Measurements from ENCODE around the gene CLEC2A. TPM values are rescaled to one million over a fixed set of nuclear protein-coding genes. Genes with fewer than 3 reads are reported as not detected.

The CLEC2A gene
- total RNA-seq, 3 donors from 2014 or later, result not detected

DNA sequence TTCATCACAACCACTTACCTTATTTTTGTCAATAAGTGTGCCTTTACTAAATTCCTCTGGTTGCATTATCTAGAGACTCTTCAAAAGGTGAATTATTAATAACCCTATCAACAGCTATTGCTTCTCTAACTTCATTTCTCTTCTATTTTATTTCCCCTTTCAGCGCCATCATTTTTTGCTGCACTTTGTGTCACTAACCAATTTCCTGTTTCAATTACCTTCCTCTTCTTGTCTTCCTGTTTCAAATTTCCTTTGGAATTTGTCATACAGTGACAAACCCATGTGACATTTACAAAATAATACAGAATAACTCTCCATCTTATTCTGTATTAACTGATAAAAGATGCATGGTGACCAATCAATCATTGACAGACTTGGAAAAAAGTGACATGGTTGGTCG lies 12.2 kb upstream of the CLEC2A start:
- Histone ChIP-seq H3K4me3 (no peak overlapping the region), H3K36me3 (no peaks in the 10 kb centered on the region), H3K4me1 (no peaks in the 10 kb centered on the region), H3K27ac (no peak overlapping the region), H3K9me3 (no peaks in the 10 kb centered on the region), H3K27me3 (peaks cover 0 to 9% of the 10 kb centered on the region in 2 donors)
- no peak for DNase-seq (ENCODE audit: low spot score in 2 of 2)
- TF ChIP-seq, protein P1, sequence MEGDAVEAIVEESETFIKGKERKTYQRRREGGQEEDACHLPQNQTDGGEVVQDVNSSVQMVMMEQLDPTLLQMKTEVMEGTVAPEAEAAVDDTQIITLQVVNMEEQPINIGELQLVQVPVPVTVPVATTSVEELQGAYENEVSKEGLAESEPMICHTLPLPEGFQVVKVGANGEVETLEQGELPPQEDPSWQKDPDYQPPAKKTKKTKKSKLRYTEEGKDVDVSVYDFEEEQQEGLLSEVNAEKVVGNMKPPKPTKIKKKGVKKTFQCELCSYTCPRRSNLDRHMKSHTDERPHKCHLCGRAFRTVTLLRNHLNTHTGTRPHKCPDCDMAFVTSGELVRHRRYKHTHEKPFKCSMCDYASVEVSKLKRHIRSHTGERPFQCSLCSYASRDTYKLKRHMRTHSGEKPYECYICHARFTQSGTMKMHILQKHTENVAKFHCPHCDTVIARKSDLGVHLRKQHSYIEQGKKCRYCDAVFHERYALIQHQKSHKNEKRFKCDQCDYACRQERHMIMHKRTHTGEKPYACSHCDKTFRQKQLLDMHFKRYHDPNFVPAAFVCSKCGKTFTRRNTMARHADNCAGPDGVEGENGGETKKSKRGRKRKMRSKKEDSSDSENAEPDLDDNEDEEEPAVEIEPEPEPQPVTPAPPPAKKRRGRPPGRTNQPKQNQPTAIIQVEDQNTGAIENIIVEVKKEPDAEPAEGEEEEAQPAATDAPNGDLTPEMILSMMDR (IDR thresholded peaks at IDR 0.05), result no peak
- TF ChIP-seq POLR2A (IDR thresholded peaks at IDR 0.05) (no peak), POLR2AphosphoS5 (IDR thresholded peaks at IDR 0.05) (no peak)
- intact Hi-C loops (cut with DNase I; ENCODE audit: low total_unique reads), result no loop called here

DNA sequence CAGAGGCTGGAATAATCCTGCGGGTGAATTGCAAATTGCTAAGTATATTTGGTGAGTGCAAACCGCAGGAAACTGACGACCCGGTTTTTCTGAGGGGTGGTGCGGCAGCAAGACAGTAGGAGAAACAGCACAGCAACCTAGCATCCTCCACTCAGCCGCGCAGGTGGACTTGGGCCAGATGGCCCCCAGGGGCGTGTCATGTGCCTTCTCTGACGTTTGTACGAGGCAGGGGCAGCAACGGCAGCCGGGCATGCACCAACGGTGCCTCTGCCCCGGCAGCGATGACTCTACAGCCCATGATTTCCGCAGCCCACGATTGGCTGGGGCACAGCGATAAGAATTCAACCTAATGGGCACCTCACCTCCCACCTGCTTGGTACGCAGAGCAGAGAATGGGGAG lies 11.1 kb upstream of the CLEC2A start:
- H3K9me3 ChIP-seq, result no peaks in the 10 kb centered on the region
- intact Hi-C loops (cut with DNase I; ENCODE audit: low total_unique reads), result no loop called here
- DNase-seq (ENCODE audit: low spot score in 2 of 2), result no peak
- H3K27me3 ChIP-seq, result peaks cover 0 to 9% of the 10 kb centered on the region in 2 donors
- peak overlapping the region in 1 of 3 donors; percentile 12 for H3K4me3 ChIP-seq
- no peaks in the 10 kb centered on the region for H3K4me1 ChIP-seq
- TF ChIP-seq, protein P1 (IDR thresholded peaks at IDR 0.05), result no peak
- TF ChIP-seq POLR2A (IDR thresholded peaks at IDR 0.05), result no peak
- TF ChIP-seq POLR2AphosphoS5 (IDR thresholded peaks at IDR 0.05), result no peak
- no peak overlapping the region for H3K27ac ChIP-seq
- H3K36me3 ChIP-seq, result no peaks in the 10 kb centered on the region

DNA sequence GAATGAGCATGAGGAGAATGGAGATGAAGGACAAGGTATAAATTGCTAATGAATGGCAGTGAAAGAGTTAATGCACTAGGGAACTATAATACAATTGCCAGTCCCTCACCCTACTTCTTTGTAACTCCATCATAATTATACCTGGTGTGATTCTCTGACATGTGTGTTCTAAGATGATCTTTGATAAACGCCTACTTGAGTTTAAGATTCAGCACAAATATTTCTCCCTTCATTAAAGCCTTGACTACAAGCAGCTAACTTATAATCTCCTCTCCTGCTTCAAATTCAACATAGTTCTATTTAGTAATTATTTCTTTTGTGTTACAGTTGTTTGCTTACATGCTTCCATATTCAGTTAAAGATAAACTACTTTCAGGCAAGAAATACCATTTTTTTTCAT lies 9.7 kb upstream of the CLEC2A start:
- intact Hi-C loops (cut with DNase I; ENCODE audit: low total_unique reads), result no loop called here
- Histone ChIP-seq H3K36me3 (no peaks in the 10 kb centered on the region), H3K27me3 (peaks cover 0 to 9% of the 10 kb centered on the region in 2 donors), H3K4me3 (no peak overlapping the region), H3K9me3 (no peaks in the 10 kb centered on the region), H3K4me1 (no peaks in the 10 kb centered on the region), H3K27ac (no peak overlapping the region)
- DNase-seq (ENCODE audit: low spot score in 2 of 2), result no peak
- TF ChIP-seq, protein P1 (IDR thresholded peaks at IDR 0.05), result no peak
- no peak for TF ChIP-seq POLR2AphosphoS5 (IDR thresholded peaks at IDR 0.05)

DNA sequence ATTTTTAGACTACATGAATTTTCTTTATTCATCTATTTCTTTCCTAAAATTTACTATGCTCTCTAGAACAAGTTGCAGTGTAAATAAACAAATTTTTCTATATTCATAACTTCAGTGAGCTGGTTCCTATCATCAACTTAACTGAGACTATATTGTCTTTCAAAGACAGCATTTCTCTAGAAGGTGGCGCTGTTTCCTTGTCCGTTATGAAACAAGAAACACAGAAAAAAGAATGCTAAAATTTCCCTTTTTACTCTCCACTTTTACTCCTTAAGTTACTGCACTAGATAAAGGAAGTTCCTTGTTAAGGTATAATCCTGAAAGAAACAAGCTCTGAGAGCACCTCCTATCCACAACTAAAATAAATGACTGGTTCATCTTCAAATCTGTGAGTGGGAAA lies 8.2 kb upstream of the CLEC2A start:
- H3K36me3 ChIP-seq, result no peaks in the 10 kb centered on the region

DNA sequence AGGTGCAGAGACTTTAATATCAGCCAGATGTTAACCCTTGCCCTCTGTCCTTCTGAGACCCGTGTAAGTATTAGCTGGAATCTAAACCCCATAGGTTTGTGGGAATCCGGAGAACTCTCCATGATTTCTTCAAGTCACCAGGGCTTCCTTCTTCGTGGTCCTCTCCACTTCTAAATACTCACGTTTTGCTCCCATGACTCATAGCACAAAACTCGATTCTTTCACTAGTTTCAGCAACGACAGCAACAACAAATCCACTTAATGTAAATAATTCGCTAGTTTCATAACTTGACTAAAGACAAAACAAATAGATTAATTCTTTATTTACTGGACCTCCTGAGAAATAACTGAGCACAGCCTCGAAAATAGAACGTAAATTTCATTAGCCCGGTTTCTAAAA lies 4.4 kb upstream of the CLEC2A start:
- TF ChIP-seq POLR2AphosphoS5 (IDR thresholded peaks at IDR 0.05) (no peak), POLR2A (IDR thresholded peaks at IDR 0.05) (no peak)
- TF ChIP-seq, protein P1 (IDR thresholded peaks at IDR 0.05), result no peak
- Histone ChIP-seq H3K27me3 (no peaks in the 10 kb centered on the region), H3K27ac (no peak overlapping the region), H3K4me1 (no peaks in the 10 kb centered on the region), H3K9me3 (no peaks in the 10 kb centered on the region), H3K36me3 (no peaks in the 10 kb centered on the region), H3K4me3 (no peak overlapping the region)
- intact Hi-C loops (cut with DNase I; ENCODE audit: low total_unique reads), result no loop called here
- DNase-seq (ENCODE audit: low spot score in 2 of 2), result no peak

More for the DNA sequence above, 8.2 kb upstream of the CLEC2A start:
- no peaks in the 10 kb centered on the region for H3K9me3 ChIP-seq
- H3K27me3 ChIP-seq, result peaks cover 0 to 9% of the 10 kb centered on the region in 2 donors
- no peak overlapping the region for H3K27ac ChIP-seq
- DNase-seq (ENCODE audit: low spot score in 2 of 2), result no peak
- intact Hi-C loops (cut with DNase I; ENCODE audit: low total_unique reads), result no loop called here
- TF ChIP-seq POLR2A (IDR thresholded peaks at IDR 0.05) (no peak), POLR2AphosphoS5 (IDR thresholded peaks at IDR 0.05) (no peak)
- TF ChIP-seq, protein P1 (IDR thresholded peaks at IDR 0.05), result no peak
- H3K4me3 ChIP-seq, result no peak overlapping the region
- no peaks in the 10 kb centered on the region for H3K4me1 ChIP-seq
